HG03342 (cell line): ENCODE measurements around the gene TBCCD1.

Experiments used
- ATAC-seq: cut with Tn5 transposase; IDR thresholded peaks from one replicate; pipeline ENCODE4 v1.9.1; 2021; ENCODE audit warnings: mild to moderate bottlenecking, moderate library complexity; ENCODE audit not compliant: unreplicated experiment

TBCCD1 gene

DNA sequence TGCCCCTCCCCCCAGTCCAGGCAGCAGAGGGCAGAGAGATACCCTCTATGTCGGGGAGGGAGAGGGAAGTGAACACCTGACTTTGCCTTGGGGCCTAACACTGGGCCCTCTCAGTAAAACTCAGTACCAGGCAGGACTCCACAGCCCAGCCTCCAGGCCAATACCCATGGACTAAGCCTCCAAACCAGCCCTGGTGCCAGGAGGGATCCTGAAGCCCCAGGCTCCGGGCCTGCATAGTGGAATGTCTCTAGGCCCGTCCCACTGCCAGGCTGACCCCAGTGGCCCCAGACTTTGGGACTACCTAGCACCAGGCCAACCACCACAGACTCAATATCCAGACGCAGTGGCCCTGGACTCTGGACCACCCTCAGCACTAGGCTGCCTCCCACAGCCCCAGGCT, 69.5 kb downstream of the TBCCD1 start:
- ATAC-seq = no peak

DNA sequence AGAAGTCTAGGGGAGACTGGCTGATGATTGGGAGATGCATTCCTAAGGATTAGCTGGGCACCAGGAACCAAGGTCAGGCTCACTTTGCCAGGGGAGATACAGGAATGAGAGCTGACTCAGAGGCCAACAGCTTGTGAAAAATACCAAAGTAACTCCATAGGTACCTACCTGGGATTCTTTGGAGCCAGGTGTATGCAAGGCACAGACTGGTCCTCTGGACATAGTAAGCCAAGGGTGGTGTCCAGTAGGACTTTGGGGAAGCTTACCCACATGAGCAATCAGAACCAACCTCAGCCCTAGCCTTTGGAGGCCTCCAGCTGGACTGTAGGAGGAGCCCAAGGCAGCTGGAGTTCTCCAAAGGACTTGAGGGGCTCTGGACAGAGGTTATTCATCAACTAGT, 70.5 kb downstream of the TBCCD1 start:
- ATAC-seq = no peak
